HG02852 (cell line): ENCODE results near the gene SPDL1.

ENCODE experiments used
- ATAC-seq: cut with Tn5 transposase; IDR thresholded peaks from one replicate; pipeline ENCODE4 v1.9.1; 2021; ENCODE audit warnings: mild to moderate bottlenecking, moderate library complexity; ENCODE audit not compliant: unreplicated experiment

Gene SPDL1, protein sequence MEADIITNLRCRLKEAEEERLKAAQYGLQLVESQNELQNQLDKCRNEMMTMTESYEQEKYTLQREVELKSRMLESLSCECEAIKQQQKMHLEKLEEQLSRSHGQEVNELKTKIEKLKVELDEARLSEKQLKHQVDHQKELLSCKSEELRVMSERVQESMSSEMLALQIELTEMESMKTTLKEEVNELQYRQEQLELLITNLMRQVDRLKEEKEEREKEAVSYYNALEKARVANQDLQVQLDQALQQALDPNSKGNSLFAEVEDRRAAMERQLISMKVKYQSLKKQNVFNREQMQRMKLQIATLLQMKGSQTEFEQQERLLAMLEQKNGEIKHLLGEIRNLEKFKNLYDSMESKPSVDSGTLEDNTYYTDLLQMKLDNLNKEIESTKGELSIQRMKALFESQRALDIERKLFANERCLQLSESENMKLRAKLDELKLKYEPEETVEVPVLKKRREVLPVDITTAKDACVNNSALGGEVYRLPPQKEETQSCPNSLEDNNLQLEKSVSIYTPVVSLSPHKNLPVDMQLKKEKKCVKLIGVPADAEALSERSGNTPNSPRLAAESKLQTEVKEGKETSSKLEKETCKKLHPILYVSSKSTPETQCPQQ

GRCh38 chr5:169583424-169584220 lies at the start of gene SPDL1:
SPDL1 (plus strand) TSS chr5:169583773; CDS start chr5:169588417, 4,644 bp downstream.
- ATAC-seq, result peak; percentile 86

- ATAC-seq, result no peak
Measured at GRCh38 chr5:169534311-169534880, 49.2 kb upstream of the SPDL1 start.

- ATAC-seq, result no peak
Measured at GRCh38 chr5:169534939-169535338, 48.6 kb upstream of the SPDL1 start.

GRCh38 chr5:169538944-169539343 lies 44.6 kb upstream of the SPDL1 start:
- no peak for ATAC-seq

DNA sequence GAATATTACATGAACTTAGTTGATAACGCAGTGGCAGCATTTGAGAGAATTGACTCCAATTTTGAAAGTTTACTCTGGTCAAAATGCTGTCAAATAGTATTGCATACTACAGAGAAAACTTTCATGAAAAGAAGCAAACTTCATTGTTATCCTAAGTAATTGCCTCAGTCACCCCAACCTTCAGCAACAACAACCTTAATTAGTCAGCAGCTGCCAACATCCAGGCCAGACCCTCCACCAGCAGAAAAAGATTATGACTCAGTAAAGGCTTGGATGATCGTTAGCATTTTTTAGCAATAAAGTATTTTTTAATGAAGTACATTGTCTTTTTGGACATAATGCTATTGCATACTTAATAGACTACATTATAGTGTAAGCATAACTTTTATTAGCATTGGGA lies 40.8 kb upstream of the SPDL1 start:
- no peak for ATAC-seq

DNA sequence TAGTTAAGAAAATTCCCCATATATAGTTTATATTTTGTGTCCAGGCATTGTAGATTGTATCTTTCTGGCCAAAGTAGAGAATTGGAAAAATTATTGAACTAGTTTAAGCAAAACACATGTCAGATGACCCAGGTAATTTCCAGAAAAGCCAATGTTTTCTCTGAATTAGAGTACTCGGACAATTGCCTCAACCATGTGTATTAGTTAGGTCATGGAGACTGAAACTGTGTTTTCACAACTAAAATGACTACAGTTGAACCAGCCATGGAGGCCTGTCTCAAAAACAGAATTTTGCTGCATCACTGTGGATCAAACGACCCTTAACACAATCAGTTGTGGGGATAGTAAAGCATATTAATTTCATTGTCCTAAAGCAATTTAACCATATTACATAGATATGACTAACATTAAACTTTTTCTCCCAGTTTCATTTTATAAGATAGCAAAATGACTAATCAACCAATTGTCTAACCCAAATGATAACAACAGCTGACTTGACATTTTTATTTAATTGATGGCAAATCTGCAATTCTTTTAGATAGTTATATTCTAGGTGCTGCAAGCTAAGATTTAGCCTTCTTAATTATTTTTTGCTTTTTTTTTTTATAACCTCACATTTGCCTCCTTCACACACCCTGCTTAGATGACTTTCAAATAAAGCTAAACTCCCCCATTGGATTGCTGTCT lies 39.2 kb upstream of the SPDL1 start:
- peak; percentile 72 for ATAC-seq

DNA sequence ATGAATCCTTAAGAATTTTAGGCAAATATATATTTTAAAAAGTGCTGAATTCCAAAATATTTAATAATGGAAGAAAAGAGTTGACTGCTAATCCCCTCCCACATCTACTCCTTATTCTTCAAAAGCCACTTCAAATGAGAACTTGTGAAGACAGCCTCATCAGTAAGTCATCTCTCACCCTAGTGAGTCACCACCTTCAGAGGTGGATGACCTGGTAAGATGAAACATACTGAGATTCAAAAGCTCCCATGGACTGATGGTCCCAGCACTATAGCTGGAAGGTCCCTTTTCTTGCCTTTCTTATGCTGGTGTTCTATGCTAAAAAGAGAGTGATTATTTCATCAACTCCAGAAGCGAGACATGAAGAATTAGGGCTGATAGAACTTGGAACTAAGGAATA lies 37.8 kb upstream of the SPDL1 start:
- peak; percentile 71 for ATAC-seq

- ATAC-seq, result no peak
Measured at GRCh38 chr5:169546346-169546745, 37.2 kb upstream of the SPDL1 start.

GRCh38 chr5:169547508-169547907 lies 36.1 kb upstream of the SPDL1 start:
- no peak for ATAC-seq

- ATAC-seq, result no peak
Measured at GRCh38 chr5:169548315-169548714, 35.3 kb upstream of the SPDL1 start.

DNA sequence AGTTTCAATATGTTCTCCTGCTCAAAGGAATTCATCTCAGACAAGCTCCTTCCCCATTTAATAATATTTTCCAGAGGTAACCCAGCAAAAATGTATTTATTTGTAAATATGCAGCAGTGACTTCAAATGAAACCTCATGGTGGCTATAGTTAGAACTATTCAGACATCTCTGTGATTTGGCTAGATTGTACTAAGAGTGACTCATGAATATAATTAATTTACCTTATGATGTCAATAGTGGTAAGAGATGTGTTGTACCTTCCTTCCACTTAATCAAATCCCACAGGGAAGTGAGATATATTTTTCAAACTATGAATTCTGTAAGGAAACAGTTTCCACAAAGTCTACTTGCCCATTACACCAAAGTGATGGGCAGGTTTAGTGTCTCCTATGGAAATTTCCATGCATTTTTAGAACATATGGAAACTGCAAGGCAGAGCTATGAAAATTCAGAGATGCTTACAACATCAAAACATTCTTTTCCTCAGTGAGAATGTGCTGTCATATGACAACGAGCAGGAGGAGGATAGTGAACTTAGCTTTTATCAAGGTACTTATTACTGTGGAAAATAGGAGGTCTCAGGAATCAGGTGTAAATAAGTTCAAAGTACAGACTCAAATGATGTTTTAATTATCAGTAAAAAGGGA lies 34.0 kb upstream of the SPDL1 start:
- no peak for ATAC-seq

DNA sequence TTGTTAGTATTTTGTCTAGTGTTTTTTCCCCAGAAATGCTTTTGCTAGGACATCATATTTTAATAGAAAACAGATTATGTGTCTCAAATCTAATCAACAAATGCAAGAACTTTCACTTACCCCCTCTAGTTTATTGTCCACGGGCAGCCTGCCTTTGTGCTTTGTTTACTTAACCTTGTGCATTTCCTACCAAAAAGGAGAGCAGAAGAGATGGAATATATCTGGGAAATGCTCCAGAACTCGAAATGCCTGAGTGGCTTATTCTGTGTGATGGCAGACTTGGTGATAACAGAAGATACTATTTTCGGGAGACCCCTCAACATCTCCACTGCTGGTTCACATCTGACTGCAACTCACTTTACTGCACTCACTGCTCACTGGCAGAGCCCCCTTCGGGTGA lies 33.3 kb upstream of the SPDL1 start:
- no peak for ATAC-seq

GRCh38 chr5:169551146-169551545 lies 32.4 kb upstream of the SPDL1 start:
- ATAC-seq, result no peak

DNA sequence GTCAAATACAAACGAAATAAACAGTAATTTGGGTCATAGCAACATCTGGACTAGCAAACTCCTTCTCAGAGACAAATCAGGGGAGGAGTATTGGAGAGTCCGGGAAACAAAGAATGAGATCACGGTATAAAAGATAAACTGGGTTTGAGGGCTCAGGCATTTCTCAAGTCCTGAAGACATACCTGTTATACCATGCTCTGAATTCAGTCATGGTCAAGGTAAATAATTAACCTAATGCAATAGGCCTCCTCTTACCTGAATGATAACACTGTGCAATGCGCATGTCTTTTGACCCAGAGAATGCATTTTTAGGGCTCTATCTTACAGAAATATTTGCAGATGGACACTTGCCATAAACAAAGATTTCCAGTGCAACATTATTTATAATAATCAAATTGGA lies 31.9 kb upstream of the SPDL1 start:
- no peak for ATAC-seq

- peak; percentile 95 for ATAC-seq
Measured at GRCh38 chr5:169554251-169554650, 29.3 kb upstream of the SPDL1 start.

DNA sequence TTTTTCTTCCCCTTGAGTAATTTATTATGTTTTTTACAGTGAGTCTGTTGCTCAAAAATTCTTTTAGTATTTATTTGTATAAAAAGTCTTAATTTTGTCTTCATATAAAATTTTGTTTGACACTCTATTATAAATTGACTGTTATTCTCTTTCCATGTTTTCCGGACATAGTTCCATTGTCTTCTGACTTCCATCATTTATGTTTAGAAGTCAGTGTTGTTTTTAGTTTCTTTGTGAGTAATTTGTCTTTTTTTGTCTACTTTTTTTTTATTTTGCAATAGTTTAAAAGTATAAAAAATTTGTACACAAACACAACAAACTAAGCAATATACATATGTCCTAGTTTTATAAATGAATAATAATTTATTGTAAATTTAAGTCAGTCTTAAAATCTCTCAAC lies 25.7 kb upstream of the SPDL1 start:
- no peak for ATAC-seq

DNA sequence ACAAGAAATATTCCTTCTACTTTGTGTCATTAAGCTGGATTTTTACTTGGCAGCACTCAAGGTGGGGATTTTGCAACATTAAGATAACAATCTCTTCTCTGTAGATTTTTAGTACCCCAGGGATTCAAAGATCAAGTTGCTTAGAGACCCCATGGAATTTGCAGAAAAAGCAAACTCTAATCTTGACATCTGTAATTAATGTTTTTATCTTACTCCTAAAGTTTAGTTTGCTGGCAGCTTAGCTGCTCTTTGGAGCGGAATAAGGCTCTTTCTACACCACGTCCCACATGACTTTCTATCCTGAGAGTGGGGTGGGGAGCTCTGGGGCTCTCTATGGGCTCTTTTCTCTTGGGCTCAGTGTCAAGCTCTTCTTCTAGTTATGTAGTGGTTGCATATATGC lies 21.7 kb upstream of the SPDL1 start:
- no peak for ATAC-seq

DNA sequence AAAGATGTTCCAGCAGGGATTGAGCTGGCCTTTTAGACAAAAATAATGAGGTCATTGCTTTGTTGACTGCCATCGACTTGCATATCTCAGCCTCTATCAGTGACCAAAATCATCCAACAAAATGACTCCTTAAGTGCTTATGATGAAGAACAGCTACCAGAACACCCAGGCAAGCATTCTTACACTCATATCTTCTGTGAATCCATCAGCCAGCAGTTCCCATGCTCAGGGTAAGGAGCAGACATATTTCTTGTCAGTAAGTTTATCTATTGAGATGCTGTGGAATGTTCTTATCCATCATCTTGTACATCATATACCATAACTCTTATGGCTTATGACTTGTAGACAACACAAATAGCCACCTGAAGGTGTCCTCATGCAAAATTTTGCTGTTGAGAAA lies 20.2 kb upstream of the SPDL1 start:
- no peak for ATAC-seq

DNA sequence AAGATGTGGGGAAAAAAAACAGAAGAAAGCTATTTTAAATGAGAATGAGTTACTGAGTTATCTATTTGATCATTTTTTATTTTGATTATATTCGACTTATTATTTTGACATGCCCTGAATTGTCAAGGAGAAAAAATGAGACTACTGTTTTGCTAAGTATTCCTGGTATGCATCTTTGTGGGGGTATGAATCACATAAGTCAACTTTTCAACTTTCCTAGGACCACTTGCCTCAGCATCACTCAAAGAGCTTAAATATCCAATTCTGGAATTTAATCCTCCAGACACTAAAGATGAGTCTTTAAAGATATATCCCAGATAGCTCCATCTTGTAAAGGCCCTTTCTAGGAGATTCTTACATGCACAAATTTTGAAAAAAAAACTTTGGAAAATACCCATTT lies 17.4 kb upstream of the SPDL1 start:
- no peak for ATAC-seq

DNA sequence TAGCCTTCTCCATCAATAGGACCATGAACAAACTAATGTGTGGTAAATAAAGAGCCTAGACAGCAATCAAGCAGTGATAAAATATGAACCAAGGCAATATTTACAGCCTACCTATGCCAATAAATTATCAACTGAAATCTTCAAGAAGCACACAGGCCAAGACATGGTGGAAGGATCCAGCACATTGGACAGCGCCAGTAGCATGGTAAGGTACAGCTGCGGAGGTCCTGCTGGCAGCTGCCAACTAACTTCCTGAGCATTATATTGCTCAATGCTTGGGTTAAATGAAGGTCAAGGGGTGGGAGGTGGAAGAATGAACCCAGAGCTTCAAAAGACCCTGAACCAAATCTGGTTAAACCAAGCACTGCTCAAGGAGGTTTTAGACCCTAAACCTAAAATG lies 16.5 kb upstream of the SPDL1 start:
- no peak for ATAC-seq
